ENCODE measurements around the gene BNIP3. TPM values are rescaled to one million over a fixed set of nuclear protein-coding genes. Genes with fewer than 3 reads are reported as not detected.

BNIP3 gene
- total RNA-seq, 1 experiment from 2014 or later = 192 TPM

DNA sequence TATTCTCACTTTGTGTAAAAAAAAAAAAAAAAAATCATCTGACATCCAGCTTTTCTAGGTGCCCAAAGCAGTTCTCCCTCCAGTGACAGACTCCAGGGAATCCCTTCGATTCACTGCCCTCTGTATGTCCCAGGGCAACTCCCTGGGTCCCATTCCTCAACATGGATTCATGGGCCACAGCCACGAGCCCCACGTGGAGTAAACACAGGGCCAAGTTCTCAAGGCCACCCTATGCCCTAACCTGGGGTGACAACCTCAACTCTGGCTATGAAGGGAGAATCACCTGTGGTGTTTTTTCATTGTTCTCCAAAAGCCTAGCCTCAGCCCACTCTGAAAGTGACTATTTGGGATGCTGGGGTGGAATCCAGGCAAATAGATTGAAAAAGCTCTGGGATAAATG is 3.4 kb downstream of the BNIP3 start:
- no peak for DNase-seq (ENCODE audit: low spot score)

DNA sequence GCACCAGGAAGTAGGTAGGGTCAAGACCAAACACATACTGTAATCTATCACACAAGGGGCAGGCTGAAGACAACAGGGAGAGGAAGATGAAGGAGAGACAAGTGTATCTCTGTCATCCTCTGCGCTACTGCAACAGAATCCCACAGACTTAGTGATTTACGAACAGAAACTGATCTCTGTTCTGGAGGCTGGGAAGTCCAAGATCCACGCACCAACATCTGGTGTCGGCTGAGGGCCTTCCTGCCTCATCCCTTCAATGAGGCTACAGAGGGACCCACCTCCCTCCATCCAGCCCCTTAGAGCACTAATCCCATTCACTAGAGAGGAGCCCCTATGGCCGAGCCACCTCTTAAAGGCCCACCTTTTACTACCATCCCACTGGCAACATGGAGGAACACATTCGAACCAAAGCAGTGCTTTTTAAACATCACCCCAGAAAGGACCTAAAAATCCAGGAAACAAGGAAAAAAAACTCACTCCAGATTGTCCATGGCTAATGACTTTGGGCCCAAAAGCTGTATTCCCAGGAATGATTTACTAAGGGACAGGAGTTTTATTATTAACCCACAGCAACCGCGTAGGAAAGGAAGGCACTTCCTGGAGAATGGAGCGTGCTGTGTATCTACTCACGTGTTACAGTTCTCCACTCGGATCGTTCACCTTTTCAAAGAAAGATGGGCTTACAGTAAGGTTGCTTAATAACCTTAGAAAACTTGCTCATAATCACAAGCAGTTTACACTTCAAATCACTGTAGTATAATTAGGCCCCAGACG is 4.2 kb downstream of the BNIP3 start:
- no peak for DNase-seq (ENCODE audit: low spot score)

DNA sequence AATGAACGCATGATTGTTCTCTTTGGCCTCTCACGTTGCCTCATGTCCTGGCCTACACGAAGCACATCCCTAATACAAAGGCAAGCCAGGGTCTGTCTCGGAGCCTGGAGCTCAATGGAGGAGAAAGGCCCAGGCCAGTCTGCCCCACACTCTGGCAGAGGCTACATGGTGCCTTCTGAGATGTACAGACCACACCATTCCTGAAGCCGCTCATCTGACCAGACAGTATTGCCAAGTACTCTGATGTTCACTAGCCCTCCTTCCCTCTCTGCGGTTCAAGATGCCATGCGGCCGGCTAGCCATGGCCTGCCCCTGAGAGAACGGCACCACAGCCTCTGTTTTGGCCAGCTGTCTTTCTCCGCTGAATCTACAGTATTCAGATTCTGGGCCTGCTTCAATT is 5.9 kb downstream of the BNIP3 start:
- DNase-seq (ENCODE audit: low spot score) = no peak

DNA sequence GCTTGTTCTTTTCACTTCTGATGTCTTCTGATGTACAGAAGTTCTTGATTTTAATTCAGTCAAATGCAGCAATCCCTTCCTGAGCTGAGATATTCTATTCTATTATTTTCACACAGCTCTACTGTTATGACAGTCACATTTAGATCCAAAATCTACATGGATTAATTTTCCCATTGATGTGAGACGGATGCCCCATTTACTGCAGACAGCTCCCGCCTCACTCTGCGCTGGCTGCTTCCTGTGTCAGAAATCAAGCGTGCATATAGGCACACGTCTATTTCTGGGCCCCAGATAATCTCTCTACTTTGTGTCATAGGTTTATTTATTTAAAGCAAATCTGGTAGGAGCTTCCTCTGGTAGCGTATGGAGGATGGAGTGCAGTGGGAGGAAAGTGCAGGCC is 6.7 kb downstream of the BNIP3 start:
- DNase-seq (ENCODE audit: low spot score) = no peak

DNA sequence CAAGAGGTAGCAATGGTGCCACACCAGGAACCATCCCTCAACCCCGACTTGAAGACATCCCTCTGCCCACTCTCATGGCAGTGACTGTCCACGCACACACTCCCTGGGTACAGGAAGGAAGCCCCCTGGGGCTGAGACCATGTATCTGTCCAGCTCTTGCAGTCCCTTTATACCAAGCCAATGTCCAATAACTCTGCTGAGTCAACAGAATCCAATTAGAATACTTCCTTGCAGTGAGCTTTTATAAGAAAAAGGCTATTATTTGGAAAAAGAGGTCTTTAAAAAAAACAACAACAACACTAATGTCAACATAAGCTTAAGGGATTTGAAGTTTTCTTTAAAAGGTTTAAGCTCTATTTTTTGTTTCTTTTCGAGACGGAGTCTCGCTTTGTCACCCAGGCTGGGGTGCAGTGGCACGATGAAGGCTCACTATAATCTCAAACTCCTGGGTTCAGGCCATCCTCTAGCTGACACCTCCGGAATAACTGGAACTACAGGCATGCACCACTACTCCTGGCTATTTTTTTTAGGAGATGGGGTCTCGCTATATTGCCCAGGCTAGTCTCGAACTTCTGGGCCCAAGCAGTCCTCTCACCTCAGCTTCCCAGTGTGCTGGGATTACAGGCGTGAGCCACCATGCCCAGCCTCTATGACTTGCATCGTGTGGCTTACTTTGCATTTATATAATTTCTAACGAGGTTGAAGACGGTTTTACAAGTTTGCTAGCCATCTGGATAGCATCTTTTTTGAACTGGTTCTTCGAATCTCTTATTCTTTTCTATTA is 7.5 kb downstream of the BNIP3 start:
- no peak for DNase-seq (ENCODE audit: low spot score)

- no peak for DNase-seq (ENCODE audit: low spot score)
Measured at GRCh38 chr10:131973160-131973951, 8.4 kb downstream of the BNIP3 start.

DNA sequence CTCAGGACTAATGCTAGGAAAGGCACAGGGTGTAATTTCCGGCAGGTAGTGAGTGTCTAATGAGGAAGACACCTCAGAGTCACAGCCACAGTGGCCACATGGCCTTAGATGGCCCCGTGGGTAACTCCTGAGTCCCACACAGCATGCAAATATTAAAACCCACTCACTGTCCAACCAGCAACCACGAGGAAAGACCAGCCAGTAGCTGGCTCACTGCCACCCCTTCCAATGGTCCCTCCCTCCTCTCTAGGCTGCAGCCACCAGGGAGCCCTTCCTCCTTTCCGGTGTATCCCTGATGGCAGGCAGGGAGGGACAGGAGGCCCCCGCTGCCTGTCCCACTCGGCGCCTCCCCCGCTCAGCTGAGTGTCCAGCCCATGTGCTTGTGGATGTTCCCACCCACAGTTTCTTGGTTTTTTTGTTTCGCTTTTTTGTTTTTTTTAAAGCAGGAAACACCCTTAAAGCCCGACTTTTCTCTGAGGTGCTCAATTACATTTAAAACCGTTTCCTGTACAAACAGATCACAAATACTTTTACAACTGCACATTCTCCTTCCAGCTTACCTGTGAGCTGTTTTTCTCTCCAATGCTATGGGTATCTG is 9.2 kb downstream of the BNIP3 start:
- DNase-seq (ENCODE audit: low spot score) = no peak

DNA sequence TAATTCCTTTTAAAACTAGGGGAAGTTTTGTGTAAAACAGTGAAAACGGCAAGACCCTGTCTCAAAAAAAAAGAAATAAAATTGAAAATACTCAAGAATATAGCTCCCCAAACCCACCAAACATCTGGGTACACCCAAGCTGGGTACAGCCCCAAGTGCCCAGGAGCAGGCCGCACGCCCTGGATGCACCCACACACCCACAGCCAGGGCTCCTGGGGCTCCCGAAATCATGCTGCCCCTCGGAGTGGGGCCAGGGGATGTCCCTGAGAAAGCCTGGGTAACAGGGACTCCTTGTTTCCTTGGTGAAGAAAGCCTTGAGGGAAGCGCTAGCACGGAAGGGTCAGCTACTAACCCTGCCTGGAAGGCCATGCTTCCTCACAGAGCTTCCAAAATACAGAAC is 10.1 kb downstream of the BNIP3 start:
- no peak for DNase-seq (ENCODE audit: low spot score)

GRCh38 chr10:131970946-131971345 is 10.8 kb downstream of the BNIP3 start:
- DNase-seq (ENCODE audit: low spot score) = no peak

DNA sequence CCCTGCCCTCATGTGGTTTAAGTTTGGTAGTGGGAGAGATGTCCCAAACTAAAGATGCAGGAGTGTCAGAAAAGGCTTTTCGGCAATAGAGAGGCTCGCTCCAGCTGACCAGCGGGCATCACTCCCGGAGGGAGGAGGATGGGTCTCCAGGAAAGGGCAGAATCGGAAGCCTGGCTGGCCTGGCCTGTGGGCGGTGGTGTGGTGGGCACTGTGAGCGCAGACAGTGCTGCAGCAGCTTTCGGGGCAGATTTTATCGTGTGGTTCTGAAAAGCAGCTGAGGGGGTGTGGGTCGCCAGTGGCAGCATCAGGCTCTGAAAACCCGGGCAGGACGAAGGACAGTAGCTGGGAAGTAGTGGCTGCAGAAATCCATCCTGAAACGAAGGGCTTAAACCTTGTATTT is 12.8 kb downstream of the BNIP3 start:
- DNase-seq (ENCODE audit: low spot score) = no peak

DNA sequence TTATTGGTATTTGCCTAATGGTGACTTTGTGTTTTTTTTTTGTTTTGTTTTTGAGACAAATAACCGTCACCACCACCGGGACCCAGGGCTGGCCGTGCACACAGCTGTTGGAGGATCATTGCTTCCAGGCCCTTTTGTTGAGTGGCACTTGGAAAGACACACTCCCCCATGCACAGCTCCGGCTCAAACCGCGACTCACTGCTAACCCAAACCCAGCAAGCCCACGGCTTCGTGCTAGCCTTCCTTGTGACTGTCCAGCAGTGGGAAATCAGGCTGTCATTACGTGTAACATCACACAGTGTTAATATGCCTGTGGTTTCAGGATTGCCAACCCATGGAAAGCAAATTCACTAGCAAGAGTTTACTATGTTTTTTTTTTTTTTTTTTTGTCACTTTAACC is 17.4 kb downstream of the BNIP3 start:
- no peak for DNase-seq (ENCODE audit: low spot score)

GRCh38 chr10:131963811-131964210 is 17.9 kb downstream of the BNIP3 start:
- DNase-seq (ENCODE audit: low spot score) = no peak

GRCh38 chr10:131963350-131963749 is 18.4 kb downstream of the BNIP3 start:
- no peak for DNase-seq (ENCODE audit: low spot score)

GRCh38 chr10:131961777-131962662 is 19.7 kb downstream of the BNIP3 start:
- peak; percentile 53 for DNase-seq (ENCODE audit: low spot score)

- no peak for DNase-seq (ENCODE audit: low spot score)
Measured at GRCh38 chr10:131961047-131961776, 20.5 kb downstream of the BNIP3 start.

DNA sequence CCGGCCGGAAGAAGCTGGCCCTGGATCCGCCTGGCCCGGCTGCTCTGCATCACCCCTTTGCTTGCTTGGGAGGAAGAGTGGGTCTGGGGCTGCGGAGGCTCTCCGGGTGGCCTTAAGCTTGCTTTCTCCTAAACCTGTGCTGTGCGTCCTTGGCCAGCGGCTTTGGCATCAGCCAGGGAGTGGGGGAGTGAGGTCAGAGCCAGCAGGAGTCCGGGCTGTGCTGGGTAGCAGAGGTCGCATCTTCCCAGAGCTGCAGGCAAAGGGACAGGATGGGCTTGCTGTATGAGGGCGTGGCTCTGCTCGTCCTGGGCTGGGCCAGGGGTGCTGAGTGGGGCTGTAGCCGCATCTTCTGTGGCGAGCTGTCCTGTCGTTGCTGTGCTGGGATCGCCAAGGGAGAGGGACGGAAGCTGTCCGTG is 21.1 kb downstream of the BNIP3 start:
- no peak for DNase-seq (ENCODE audit: low spot score)

DNA sequence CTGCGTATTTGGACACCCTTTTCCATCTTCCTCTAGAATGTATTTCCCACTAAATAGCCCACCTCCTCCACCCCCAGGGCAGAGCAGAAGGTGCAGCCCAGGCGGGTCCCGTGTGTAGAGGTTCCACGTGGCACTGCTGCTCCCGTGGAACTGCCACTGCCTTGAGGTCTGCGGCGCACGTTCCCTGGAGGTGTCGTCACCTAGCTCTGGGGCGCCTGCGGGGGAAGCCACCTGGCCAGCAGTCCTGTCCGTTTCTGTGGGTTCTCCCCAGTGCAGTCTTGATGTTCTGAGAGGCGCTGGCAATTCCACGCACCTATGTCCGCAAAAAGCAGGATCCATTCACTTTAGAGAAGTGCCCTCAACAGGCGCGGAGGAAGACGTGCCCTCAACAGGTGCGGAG is 21.9 kb downstream of the BNIP3 start:
- DNase-seq (ENCODE audit: low spot score) = no peak

- no peak for DNase-seq (ENCODE audit: low spot score)
Measured at GRCh38 chr10:131955591-131956340, 26.0 kb downstream of the BNIP3 start.

GRCh38 chr10:131954356-131954965 is 27.3 kb downstream of the BNIP3 start:
- no peak for DNase-seq (ENCODE audit: low spot score)
